Measurements from ENCODE around the gene NSRP1.
"Not testable (repeated sequence)": the region's sequence is repeated elsewhere in the genome, so short reads cannot be mapped to it uniquely, and the experiment has no call there.

The NSRP1 gene

GRCh38 chr17:30225112-30225511, 108.5 kb downstream of the NSRP1 start:
- no peak for DNase-seq

GRCh38 chr17:30225919-30226553, 109.4 kb downstream of the NSRP1 start:
- DNase-seq, result no peak

- no peak for DNase-seq
These were observed 110.3 kb downstream of the NSRP1 start for GRCh38 chr17:30226878-30227277.

- no peak for DNase-seq
These were observed 111.4 kb downstream of the NSRP1 start for GRCh38 chr17:30228011-30228410.

- no peak for DNase-seq
These were observed 112.4 kb downstream of the NSRP1 start for GRCh38 chr17:30229012-30229411.

- DNase-seq, result not testable (repeated sequence)
These were observed 113.4 kb downstream of the NSRP1 start for GRCh38 chr17:30230009-30230408.

- DNase-seq, result no peak
These were observed 114.0 kb downstream of the NSRP1 start for GRCh38 chr17:30230596-30231125.

GRCh38 chr17:30232015-30232823, 115.6 kb downstream of the NSRP1 start:
- no peak for DNase-seq

GRCh38 chr17:30232824-30233427, 116.3 kb downstream of the NSRP1 start:
- DNase-seq, result no peak

GRCh38 chr17:30234296-30234695, 117.7 kb downstream of the NSRP1 start:
- no peak for DNase-seq

- no peak for DNase-seq
These were observed 118.3 kb downstream of the NSRP1 start for GRCh38 chr17:30234964-30235363.

- DNase-seq, result no peak
These were observed 119.0 kb downstream of the NSRP1 start, which contains the start of gene SLC6A4 for GRCh38 chr17:30235386-30236296. SLC6A4 (minus strand) TSS chr17:30235697; CDS start chr17:30221958, 13,739 bp downstream.

Measured in NK-92 treated with Interleukin-12 subunit alpha and Interleukin-12 subunit beta, amount 100 ng/mL, for 24 hours (cell line).